HK-2 (cell line): Measurements from ENCODE around the gene VPS39.

Source experiments
- DNase-seq: peaks from one replicate; pipeline ENCODE4 v3.0.0-alpha.2; 2018; ENCODE audit not compliant: unreplicated experiment

The VPS39 gene

DNA sequence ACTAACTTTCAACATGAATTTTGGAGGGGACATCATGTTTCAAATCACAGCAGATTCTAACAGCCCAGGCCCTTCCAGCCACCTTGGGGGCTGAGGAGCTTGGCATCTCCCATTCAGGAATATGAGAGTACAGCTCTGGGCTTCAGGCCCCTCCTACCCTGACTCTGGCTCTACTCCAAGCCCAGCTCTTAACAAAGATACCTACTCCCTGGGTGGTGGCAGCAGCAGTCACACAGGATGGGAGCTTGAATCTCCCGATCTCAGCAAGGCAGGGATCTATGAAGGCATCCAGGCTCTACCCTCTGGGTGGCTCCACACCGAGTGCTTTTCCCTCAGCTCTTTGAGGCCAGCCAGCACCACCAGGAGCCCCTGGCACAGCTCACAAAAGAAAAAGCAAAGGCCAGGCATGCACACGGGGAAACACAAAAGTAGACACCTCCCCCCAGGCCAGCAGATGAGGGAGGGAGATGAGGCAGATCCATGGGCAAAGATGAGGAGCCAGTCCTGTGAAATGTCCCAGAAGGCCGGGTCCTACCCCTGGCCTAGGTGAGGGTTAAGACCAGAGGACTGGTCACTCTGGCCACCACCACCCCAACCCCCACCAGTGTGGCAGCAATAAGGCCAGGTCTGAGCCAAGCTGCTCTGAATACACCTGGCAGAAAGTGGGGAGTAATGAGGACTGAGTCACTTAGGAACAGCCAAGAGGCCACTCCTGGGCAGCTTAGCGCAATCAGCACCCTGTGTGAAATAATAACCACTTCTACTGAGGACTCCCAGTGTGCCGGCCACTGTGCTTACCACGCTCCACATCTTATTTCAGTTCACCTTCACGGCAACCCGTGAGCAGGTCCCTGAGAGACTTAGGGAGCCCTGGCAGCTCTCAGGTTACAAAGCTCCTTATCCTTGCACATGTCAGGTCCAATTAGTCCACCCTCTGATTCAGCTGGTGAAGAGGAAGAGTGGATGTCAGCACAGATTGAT, 76.0 kb downstream of the VPS39 start:
- no peak for DNase-seq

DNA sequence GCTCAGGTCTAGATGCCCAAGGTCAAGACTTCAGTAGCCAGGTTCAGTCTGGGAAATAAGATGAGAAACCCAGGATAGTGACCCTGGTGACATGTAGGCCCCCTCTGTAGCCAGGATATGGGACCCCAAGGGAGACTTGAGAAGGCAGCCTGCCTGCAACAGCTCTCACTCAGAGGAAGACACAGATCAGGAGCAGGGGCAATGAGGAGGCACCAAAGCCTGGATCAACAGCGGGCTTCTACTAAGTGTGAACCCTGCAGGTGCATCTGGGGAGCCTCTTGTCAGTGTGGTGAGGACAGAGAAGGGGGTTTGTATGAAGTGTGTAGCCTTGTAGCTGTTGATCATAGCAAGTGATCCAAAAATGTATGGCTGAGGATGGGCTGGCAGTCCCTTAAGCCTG, 77.1 kb downstream of the VPS39 start:
- no peak for DNase-seq

DNA sequence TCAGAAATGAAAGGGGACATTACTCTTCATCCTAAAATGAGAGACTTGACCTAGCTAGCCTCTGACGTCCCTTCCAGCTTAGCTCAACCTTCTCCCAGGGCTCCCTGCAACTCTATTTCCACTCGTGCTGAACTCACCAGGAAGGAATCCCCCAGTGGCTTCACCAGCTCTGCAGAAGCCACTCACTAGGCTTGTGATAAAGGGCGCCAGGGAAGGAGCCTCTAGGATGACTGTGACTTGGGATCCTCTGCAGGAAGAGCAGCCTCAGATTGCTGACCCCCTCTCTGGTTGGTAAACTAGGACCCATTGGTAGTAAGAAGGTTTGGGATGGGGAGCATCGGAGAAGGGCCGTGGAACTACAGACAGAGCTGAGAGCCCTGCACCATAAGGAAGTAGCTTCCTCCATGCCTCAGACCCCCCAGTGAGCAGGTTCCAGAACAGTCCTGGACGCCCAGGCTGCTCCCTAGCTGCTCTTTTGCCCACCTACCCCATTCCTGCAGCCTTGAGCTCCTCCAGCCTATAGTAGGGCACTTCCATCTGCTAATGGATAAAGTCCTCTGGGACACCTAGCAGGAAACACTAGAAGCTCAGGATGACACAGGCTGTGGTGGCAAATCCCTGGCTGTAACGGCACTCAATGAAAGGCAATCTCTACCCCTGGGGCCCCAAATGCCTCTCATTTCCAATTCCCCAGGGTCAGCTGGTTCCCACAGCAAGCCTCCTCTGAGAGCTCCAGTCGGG, 77.7 kb downstream of the VPS39 start:
- no peak for DNase-seq

DNA sequence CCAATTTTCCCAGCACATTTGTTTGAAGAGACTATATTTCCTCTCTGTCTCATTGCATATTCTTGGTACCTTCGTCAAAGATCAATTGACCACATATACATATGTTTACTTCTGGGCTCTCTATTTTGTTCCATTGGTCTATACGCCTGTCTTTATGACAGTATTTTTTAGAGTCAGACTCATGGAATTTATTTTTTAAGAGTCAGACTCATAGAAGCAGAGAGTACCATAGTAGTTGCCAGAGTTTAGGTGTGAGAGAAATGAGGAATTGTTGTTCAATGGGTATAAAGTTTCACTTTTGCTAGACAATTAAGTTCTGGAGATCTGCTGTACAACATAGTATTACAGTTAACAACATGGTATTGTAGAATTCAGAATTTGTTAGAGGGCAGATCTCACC, 78.7 kb downstream of the VPS39 start:
- no peak for DNase-seq

DNA sequence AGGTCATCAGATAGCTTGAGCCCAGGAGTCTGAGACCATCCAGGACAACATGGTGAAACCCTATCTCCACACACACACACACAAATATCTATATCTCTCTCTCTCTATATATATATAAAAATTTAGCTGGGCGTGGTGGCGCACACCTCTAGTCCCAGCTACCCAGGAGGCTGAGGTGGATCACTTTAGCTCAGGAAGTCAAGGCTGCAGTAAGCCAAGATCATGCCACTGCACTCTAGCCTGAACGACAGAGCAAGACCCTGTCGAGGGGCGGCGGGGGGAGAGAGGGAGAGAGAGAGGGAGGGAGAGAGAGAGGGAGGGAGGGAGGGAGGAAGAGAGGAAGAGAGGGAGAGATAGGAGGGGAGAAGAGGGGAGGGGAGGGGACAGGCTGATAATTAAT, 79.6 kb downstream of the VPS39 start:
- DNase-seq = no peak

DNA sequence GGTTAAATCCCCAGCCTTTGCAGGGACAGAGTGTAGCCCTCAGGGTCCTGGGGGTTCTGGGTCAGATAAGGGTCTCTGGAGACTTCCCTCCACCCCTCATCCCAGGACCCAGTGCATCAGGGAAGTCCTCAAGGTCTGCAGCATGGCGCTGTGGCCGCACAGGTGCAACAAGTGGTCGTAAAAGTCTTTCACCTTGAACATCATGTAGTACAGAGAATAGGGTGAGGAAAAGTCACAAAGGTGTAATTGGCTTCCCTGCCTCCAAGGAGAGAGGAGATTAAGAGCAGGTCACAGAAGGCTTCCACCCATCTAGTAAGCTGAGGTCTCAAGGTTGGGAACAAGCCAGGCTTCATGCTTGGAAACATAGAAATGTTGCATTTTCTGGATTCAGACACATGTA, 84.6 kb downstream of the VPS39 start:
- DNase-seq = no peak

DNA sequence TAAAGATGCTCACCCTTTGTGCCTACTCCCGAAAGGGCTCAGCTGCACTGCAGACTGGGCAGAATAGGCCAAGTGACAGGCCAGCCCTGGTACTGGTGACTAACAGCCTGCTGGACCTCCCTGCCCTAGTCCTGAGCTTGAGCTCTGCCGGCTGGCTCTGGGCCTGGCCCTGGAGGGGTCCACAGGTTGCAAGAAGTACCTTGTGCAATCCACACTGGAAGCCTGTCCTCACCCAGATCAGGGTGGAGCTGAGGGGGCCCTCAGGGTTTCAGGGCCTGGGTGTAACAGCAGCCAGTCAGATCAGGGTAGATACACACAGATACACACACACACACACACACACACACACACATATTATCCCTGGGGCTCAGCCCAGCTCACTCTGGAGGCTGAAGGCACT, 86.4 kb downstream of the VPS39 start:
- no peak for DNase-seq

DNA sequence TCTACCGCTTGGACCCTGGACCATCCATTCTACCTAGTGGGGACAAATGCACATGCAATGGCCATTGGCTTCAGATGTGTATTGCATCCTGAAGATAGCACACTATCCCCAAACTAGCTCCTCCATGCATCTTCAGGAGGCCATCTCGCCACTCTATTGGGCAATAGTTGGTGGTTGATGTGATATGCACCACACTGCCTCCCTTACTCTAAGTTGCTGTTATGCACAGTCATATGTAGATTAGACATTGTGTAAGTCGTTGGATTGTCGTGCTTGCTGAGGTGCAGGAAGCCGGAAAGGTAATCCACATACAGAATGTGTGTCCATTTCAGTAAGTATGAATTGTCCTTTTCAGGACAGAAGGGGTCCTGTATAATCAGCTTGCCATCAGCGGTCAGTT, 87.1 kb downstream of the VPS39 start:
- DNase-seq = no peak

DNA sequence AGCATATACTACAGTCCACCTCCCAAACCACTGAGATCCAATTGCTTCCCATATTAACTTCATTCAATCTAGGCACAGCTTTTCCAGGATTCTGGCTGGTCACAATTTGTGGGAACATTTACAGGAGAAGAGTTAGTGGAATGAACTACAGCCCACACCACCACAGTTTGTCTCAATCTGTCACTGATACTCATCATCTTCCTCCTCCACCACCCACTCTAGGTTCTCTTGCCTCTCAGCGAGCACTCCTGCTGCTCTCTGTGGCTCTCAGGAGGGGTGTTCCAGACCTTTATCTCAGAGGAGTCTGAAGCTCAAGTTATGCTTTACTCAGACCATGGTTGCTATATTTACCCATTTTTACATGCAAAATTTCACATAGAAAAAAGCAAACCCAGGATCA, 87.8 kb downstream of the VPS39 start:
- DNase-seq = no peak

DNA sequence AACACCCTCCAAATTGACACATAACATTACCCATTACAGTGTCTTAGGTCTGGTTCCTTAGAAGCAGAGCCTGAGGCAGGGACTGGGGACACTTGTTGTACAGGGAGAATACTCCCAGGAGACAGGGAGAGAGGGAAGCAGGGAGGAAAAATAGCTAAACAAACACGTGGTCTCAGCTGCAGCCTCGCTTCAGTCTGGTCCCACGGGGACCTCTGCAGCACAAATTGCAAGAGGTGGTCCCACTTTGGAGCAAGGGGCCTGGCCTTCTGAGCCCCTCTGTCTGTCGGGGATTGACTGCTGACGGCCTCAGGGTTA, 88.7 kb downstream of the VPS39 start:
- DNase-seq = no peak

DNA sequence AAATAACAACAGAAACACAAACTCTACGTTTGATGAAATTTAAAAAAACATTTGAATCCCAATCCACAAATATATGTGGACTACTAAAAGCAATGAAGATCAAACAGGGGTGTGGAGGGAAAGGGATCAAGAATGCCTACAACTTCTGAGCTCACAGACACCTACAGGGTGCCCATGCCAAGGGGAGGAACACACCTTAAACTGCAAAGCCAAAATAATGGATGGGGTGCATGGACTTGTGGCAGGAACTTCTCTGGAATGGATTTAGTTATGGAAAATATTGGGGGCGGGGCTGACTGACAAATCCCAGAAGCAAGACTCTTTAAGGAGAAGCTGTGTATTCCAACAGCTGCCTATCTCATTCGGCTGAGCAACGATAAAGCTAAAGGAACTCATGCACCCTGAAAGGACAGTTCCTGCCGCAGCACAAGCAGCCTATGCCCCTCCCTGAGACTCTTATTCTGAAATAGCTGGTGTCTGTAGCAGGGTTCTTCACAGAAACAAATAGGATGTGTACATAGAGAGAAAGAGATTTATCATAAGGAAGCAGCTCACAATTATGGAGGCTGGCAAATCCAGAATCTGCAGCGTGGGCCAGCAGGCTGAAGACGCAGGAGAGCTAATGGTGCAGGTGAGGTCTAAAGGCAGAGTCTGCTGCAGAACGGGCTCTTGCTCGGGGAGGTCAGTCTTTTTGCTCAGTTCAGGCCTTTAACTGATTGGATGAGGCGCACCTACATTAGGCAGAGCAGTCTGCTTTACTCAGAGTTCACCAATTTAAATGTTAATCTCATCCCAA, 89.3 kb downstream of the VPS39 start:
- no peak for DNase-seq

DNA sequence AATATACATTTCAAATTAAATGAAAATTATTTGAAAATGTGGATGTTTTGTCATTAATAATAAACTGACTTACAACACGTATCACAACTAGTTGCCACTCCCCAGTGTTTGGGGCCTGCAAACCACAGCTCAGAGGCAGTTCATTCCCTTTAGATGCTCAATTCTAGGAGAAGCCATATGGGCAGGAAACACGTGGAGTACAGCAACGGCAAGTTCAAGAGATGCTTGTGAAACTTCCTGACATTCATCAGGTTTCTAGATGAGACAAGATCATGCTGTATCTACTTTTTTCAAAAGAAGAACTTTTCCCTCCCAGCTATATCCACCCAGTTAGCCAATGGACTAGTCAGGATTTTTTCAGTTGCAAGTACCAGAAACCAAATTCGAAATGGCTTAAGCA, 96.2 kb downstream of the VPS39 start:
- DNase-seq = no peak

DNA sequence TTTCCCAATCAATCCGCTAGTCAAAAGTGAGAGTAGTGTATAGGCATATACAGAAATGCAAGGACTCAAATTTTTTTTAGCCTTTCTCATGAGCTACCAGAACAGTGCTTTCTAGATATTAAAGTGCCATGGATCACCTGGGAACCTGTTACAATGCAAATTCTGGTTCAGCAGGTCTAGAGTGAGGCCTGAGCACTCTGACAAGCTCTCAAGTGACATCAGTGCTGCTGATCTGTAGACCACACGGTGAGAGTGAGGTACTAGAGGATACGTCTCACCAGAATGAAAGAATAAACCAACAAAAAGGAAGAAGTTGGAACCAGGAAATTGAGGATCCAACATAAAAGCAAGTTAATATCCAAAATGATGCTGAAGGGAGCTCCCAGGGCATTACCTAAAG, 97.7 kb downstream of the VPS39 start:
- no peak for DNase-seq

DNA sequence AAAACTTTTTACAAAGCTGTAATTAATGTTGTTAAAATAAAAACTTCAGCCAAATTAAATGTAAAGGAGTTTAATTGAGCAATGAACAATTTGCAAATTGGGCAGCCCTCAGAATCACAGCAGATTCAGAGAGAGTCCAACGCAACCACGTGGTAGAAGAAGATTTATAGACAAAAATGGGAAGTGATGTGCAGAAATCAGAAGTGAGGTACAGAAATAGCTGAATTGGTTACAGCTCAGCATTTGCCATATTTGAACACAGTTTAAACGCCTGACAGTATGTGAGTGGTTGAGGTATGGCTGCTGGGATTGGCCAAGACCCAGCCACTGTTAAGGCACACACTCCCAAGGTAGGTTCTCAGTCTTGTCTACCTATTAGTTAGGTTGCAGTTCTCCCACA, 99.3 kb downstream of the VPS39 start:
- DNase-seq = no peak
